Stimulated activated CD4-positive, alpha-beta T cell treated with anti-CD3 and anti-CD28 coated beads, Interleukin-1b, Interleukin-23, amount 100 ng/mL, for 24 hours (primary cell): ENCODE data around the gene FOXN1.
"Not testable (repeated sequence)": the region's sequence is repeated elsewhere in the genome, so short reads cannot be mapped to it uniquely, and the experiment has no call there.

Experiments
- DNase-seq, 4 experiments: peaks; one replicate each; pipeline ENCODE4 v3.0.0-alpha.2; 2020; ENCODE audit warnings: low read depth in 4 of 4, low spot score in 1 of 4

FOXN1 gene, protein sequence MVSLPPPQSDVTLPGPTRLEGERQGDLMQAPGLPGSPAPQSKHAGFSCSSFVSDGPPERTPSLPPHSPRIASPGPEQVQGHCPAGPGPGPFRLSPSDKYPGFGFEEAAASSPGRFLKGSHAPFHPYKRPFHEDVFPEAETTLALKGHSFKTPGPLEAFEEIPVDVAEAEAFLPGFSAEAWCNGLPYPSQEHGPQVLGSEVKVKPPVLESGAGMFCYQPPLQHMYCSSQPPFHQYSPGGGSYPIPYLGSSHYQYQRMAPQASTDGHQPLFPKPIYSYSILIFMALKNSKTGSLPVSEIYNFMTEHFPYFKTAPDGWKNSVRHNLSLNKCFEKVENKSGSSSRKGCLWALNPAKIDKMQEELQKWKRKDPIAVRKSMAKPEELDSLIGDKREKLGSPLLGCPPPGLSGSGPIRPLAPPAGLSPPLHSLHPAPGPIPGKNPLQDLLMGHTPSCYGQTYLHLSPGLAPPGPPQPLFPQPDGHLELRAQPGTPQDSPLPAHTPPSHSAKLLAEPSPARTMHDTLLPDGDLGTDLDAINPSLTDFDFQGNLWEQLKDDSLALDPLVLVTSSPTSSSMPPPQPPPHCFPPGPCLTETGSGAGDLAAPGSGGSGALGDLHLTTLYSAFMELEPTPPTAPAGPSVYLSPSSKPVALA

DNA sequence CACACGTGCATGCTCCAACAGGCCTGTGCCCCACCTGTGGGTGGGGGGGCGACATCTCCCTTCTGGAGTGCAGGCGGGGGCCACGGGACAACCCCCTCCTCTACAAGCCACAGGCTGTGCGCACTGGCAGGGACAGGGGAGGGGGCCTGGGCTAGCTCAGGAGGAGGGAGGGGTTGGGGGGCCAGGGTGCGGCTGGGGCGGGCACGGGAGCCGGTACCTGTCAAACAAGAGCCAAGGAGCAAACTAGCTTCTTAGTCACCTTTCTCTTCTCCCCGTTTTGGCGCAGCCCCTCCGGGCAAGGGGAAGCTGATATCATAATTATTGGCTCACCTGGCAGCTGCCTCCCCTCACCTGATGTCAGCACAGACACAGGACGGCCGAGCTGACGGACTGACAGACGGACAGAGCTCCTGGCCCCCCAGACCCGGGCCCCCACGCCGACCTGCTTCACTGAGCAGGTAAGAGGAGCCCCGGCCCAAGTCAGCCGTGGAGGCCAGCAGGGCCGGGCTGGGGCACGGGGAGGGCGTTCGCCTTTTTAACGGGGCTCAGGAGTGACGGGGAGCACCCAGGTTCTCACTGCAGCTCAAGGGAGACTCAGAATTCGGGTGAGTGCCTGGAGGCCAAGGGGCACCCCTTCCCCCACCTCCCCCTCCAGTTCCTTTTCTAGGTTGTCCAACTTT, at the start of gene FOXN1:
Gene FOXN1, plus strand, starts transcription at position 363 of the 680 bp plus-strand sequence. CDS start 17,622 bp downstream, outside the sequence.
- no peak for DNase-seq

DNA sequence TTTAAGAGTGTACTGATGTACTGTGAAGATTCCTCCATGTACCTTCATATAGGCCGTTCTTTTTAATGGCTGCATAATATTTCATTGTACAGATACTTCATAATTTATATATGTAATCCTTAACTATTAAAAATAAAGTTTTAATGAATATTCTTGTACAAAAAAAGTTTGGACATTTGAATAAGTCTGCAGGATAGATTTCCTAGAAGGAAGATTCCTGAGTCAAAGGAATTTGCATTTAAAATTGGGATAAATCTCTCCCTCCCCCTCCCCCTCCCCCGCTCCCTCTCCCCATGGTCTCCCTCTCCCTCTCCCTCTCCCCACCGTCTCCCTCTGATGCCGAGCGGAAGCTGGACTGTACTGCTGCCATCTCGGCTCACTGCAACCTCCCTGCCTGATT, 48.3 kb upstream of the FOXN1 start:
- no peak for DNase-seq

DNA sequence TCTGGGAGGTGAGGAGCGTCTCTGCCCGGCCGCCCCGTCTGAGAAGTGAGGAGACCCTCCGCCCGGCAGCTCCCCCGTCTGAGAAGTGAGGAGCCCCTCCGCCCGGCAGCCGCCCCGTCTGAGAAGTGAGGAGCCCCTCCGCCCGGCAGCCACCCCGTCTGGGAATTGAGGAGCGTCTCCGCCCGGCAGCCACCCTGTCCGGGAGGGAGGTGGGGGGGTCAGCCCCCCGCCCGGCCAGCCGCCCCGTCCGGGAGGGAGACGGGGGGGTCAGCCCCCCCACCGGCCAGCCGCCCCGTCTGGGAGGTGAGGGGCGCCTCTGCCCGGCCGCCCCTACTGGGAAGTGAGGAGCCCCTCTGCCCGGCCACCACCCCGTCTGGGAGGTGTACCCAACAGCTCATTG, 47.3 kb upstream of the FOXN1 start:
- DNase-seq: not testable (repeated sequence)

DNA sequence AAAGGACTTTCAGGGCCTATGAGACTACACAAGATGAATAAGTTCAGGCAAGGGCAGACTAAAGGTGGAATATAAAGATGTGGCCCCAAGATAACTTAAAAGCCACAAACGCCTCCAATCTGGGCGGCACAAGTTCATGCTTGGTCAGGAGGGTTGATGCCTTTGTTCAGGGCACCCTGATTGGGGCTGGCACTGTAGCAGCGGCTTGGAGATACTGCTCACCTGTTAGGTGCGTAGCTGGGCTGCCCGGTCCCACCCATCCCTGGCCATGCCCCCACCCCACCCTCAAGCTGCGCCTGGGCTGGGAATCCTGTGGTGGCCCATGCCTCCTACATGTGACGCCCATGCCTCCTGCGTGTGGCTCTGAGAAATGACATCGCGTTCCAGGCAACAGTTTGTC, 45.2 kb upstream of the FOXN1 start:
- DNase-seq: no peak

DNA sequence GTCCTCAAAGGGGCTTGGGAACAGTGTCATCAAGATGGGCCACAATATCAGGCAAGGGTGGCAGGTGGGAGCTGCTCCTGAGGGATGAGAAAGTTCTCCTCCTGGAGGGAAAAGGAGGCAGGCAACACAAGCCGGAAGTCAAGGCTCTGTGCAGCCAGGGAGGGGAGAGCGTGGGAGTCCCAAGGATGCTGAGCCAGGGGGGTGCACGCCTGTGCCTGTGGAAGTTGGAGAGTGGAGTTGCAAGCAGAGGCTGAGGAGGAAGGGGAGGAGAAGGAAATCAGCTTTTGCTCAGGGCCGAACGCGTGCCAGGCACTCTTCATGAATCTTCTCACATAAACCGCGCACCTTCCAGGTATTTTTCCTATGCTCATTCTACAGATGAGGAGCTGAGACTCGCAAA, 40.1 kb upstream of the FOXN1 start:
- no peak for DNase-seq

DNA sequence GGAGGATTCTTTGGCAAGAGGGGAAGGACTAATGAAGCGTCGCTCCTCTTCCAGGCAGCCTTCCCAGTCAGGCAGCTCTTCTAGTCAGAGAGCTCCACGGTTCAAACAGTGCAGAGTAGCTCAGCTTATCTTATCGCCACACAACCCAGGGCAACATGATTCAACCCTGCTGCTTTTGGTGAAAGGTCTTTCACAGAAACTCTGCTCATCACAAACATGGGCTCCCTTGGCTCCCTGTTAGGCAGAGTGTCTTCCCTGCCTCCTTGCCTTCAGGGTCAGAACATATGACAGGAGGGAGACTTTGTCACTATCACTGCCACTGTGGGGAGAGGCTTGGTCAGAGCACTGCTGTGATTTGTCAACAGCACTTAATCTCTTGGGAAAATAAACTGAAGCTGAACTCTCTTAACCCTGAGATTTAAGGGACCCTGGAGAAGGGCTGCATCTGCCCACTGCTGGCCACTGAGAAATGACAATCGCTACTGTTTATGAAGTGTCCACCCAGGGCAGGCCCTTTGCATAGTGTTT, 39.6 kb upstream of the FOXN1 start:
- no peak for DNase-seq

DNA sequence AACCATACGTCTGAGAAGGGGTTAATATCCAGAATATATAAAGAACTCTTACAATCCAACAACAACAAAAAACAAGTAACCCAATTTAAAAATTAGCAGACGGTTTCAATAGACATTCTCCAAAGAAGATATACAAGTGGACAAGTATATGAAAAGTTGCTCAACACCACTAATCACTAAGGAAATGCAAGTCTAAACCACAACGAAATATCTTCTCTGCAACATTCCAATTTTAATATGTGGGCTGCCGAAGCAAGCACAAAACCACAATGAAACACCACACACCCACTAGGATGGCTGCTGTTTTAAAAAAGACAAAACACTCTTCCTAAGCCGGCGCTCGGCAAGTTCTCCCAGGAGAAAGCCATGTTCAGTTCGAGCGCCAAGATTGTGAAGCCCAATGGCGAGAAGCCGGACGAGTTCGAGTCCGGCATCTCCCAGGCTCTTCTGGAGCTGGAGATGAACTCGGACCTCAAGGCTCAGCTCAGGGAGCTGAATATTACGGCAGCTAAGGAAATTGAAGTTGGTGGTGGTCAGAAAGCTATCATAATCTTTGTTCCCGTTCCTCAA, 38.6 kb upstream of the FOXN1 start:
- DNase-seq: no peak

DNA sequence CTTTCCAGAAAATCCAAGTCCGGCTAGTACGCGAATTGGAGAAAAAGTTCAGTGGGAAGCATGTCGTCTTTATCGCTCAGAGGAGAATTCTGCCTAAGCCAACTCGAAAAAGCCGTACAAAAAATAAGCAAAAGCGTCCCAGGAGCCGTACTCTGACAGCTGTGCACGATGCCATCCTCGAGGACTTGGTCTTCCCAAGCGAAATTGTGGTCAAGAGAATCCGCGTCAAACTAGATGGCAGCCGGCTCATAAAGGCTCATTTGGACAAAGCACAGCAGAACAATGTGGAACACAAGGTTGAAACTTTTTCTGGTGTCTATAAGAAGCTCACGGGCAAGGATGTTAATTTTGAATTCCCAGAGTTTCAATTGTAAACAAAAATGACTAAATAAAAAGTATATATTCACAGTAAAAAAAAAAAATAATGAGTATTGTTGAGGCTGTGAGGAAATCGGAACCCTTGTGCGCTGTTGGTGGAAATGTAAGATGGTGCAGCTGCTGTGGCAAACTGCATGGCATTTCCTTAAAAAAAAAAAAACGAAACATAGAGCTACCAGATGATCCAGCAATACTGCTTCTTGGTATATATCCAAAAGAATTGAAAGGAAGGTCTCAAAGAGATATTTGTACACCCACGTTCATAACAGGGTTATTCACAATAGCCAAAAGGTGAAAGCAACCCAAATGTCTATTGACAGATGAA, 38.0 kb upstream of the FOXN1 start:
- not testable (repeated sequence) for DNase-seq

DNA sequence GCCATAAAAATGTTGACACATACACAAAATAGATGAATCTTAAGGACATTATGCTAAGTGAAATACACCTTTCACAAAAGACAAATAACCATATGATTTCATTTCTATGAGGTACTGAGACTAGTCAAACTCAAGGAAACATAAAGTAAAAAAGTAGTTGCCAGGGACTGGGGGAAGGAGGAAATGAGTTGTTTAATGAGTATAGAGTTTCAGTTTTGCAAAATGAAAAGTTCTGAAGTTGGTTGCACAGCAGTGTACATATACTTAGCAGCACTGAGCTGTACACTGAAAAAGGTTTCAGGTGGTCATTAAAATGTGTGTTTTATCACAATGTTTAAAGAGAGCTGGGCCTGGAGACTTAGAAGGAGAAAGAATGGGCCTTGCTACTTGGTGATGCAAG, 37.4 kb upstream of the FOXN1 start:
- no peak for DNase-seq

DNA sequence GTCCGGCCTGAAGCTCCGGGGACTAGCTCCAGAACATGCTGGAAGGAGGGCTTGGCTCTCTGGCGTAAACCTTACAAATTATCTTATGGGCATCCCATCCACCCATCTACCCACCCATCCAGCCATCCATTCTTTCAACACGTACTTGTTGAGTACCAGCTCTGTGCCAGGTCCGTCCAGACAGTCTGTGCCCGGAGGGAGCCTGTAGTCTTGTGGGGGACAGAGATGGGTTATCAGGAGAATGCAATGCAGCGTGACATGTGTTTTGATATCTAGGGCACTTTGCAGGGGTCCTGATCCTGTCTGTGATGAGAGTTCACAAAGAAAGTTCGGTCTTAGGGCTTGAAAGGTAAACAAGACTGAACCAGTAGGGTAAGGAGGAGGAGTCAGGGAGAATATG, 36.8 kb upstream of the FOXN1 start:
- DNase-seq: no peak

DNA sequence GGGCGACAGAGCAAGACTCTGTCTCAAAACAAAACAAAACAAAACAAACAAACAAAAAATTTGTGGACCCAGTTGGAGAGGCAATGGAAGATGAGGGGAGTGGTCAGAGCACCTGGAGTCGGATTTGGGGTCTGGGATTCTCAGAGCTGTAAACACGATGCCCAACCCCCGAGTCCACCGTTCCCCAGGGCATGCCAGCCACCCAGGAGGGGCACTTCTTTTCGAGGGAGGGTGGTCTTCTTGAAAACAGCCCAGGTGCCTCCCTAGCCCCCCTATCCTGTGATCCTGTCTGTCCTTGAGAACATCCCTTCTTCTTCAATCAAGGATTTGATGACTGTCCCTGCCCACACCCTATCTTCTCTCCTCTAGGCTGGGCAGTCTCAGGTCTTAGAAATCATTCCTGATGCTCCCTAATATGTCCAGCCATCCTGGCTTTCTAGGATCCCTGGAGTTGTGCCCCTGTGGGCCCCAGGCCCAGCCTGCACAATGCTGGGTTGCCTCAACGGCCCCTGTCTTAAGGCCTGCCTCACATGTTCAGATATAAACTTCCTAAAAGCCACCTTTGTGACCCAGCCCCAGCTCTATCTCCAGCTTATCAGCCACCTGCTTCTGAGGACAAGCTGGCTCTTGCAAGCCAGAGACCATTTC, 35.8 kb upstream of the FOXN1 start:
- DNase-seq: no peak

DNA sequence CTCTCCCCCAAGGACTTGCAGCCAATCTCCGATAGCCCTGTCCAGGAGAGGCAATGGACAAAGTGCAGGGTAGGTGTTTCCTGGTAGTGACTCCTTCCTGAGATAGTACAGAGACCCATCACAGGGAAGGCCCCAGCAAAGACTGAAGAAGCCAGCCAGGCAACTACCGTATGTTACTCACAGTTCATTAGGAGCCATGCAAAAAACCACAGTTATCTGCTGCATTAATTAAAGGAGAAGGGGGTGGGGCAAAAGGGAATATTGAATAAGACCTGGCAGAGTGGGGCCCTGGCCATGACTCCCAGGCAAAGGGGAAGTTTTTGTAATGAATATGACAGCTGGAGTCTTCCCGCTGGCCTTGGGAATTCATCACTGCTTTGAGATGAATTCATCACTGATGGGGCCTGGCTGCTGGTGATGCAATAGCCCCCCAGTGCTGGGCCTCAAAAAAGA, 35.2 kb upstream of the FOXN1 start:
- DNase-seq: no peak

DNA sequence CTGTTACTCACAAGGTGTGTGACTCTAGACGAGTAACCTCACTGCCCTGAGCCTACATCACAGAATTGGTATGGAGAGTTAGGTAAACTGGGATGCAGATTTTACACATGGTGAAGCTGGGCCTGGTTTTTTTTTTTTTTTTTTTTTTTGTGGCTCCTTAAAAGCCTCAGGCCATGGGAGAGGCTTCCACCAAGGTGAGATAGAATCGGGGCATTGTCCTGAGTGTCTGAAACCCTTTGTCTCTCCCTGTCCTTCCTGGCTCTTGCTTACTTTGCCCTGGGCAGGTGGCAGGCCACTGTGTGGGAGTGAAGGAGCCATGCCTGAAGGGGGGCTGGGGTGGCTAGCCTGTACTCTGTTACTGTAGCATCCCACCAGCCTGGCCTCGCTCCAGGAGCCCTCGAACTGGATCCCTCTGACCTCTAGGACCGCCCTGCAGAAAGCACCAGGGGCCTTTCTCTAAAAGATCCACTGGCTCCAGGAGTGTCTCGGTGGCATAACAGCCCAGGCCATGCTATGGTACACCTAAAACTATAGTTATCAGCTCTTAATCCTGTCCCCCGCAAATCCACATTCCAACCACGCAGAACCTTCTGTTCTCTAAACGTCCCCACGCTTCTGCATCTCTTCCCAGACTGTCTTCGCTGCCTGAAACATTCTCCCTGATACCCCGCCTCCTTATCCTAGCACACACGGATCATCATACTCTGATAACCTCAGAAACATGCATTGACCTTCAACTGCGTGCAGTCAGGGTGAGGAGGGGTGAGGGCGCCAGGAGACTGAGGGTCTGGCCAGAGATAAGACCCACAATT, 34.4 kb upstream of the FOXN1 start:
- no peak for DNase-seq

DNA sequence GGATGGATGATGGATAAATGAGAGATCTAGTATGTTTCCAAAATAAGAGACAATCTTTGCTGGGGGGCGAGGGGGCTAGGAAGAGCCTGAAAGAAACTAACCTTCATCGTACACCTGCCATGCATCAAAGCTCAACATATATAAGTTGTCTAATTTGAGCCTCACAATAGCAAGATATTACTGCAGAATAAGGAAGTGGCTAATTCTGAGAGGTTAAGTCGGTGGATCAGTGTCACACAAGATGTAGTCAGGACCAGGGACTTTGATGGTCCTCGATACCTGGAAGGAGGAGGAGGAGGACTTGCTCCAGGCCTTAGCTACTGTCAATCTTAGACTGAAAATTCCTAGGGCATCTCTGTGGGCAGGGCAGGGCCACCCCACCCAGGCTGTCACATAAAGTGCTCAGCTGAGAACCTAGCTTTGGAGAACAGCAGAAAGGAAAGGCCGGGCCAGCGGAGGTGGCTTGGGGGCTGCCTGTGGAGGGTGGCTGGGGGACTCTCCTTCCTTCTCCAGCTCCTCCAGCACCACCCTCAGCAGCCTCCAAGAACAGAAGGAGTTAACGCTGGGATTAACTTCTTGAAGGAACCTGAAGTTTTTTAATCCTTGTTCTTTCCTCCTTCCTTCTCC, 33.2 kb upstream of the FOXN1 start:
- DNase-seq: no peak

DNA sequence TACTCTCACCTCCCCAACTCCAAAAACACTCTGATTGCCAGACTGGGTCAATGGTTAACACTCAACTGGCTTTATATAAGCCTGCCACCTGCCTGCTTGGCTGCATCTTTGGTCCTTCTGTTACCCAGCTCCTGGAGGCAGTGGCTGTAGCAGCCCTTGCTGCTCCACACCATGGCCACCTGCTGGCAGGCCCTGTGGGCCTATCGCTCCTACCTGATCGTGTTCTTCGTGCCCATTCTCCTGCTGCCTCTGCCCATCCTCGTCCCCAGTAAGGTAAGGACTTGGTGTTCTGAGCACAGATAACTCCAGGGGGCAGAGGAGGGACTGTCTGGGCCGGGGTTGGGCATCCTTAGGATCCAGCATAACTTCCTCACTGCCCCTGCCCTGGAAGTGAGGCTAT, 32.6 kb upstream of the FOXN1 start, which contains the start of gene SLC13A2:
Gene SLC13A2, plus strand, starts transcription at position 103 of the 400 bp plus-strand sequence. Its CDS starts 69 bp downstream, at position 172.
- no peak for DNase-seq

DNA sequence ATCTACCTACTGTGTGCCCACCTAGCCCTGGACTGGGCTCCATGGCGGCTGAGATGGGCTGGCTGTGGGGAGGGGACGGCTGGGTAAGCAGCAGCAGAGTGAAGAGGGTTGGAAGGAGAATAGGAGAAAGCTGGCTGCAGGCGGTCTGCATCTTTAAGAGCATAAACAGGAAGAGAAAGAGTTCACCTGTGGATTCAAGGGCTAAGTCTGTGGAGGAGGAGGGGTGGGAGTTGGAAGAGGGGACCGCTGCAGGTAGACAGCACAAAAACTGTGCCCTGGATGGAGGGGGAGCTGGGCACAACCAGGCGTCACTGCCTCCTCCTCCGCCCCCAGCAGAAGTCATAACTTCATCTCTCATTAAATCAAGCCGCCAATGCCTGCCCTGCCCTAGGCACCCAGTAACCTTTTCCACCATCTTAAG, 32.0 kb upstream of the FOXN1 start:
- no peak for DNase-seq

DNA sequence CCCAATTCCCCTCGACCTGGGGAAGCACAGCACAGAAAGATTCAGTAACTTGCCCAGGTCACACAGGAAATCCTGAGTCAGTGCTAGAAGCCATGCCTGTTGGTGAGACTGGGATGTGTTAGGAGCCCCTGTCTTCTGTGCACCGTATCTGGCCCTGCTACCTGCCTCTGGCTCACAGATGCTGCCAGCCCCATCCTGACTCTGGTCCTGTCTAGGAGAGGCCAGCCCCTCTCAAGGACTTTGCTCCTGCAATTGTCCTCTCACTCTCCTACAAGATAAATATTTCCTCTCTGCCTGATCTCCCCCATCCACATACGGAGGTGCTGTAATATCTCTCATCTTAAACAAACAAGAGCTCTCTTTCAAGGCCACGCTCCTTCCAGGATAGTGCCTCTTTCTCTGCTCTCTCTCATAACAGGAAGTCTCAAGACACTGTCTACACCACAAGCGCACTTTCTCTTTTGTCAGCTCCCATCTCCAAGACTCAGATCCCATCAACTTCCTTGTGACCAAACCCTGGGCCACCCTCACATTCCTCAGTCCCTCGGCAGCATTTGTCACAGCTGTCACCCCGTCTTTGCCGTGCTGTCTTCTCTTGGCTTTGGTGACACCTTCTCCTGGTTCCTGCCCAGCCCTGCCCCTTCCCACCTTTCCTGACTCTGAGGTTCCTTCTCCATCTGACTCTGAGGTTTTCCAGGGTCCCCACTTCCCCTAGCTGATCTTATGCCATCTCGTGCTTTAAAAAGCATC, 30.8 kb upstream of the FOXN1 start:
- no peak for DNase-seq
